GM23338 (cell line): ENCODE measurements around the gene CSTB.

Source experiments
- CTCF ChIP-seq, 2 experiments: fragments of 200-600 bp in 1 of 2; sonication (generic) in 1 of 2; conservative IDR thresholded peaks; 2 replicates each; pipeline versions ENCODE4 v1.5.1 to v1.6.1; 2016 to 2017; ENCODE audit warnings: antibody characterized with exemption in 2 of 2, low read depth in 2 of 2, mild to moderate bottlenecking in 2 of 2, moderate library complexity in 1 of 2
- POLR2AphosphoS5 ChIP-seq: IDR thresholded peaks from 2 replicates; pipeline ENCODE4 v1.6.1; 2016; ENCODE audit warnings: antibody characterized with exemption, low read depth

- TF ChIP-seq CTCF (conservative IDR thresholded peaks at IDR 0.05; ENCODE audit: low read depth in 2 of 2) (no peak), POLR2AphosphoS5 (no peak)
Measured at GRCh38 chr21:43785134-43785533, 9.0 kb upstream of the CSTB start.
